Tibial nerve (tissue), 3 donors: ENCODE data around the gene ZBED2.

Experiments
- CTCF ChIP-seq, 5 experiments: fragments of 200-600 bp in 3 of 5; fragments of 450-650 bp in 2 of 5; sonication (generic) in 3 of 5; IDR thresholded peaks; one replicate each; pipeline ENCODE4 v1.5.1; 2016 to 2019; ENCODE audit warnings: antibody characterized with exemption in 5 of 5, mild to moderate bottlenecking in 3 of 5, moderate library complexity in 2 of 5
- POLR2A ChIP-seq, 2 donors: fragments of 450-650 bp; IDR thresholded peaks; one replicate each; pipeline ENCODE4 v1.6.1; 2017; ENCODE audit warnings: antibody characterized with exemption in 2 of 2, mild to moderate bottlenecking in 2 of 2, moderate library complexity in 2 of 2

GRCh38 chr3:111636366-111636885 is 41.3 kb upstream of the ZBED2 start:
- no peak for TF ChIP-seq POLR2A (IDR thresholded peaks at IDR 0.05)
- no peak for TF ChIP-seq CTCF (IDR thresholded peaks at IDR 0.05)
